Astrocyte (in vitro differentiated cells and primary cell): Measurements from ENCODE around the gene ADARB2.

Experiments used
- EZH2 ChIP-seq: IDR thresholded peaks from 2 replicates; pipeline ENCODE4 v1.6.1; 2012; ENCODE audit warnings: mild to moderate bottlenecking, low read length, inconsistent platforms; ENCODE audit not compliant: insufficient read depth
- TF ChIP-seq, protein P1 (sequence below): IDR thresholded peaks from 2 replicates; pipeline ENCODE4 v1.5.1; 2011; ENCODE audit warnings: low read depth, mild to moderate bottlenecking, inconsistent platforms, low read length, moderate library complexity; ENCODE audit not compliant: insufficient read depth

DNA sequence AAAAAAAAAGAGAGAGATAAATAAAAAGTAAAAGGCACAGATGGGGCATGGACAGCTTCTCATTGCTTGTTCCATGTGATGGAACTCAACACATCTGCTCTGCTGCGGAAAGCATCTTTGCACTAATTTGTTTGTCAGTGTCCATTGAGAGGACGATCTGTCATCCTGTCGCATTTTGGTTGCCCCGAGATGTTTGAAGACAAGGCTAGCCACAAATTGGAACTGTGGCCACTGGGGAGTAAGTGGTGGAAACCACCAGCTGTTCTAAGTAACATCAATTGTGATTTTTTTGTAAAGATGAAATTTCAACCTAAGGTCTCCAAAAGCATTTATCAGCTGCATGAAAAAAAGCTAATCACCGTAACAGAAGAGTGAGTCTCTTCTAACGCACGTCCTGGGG, 312.7 kb downstream of the ADARB2 start:
- TF ChIP-seq, protein P1, sequence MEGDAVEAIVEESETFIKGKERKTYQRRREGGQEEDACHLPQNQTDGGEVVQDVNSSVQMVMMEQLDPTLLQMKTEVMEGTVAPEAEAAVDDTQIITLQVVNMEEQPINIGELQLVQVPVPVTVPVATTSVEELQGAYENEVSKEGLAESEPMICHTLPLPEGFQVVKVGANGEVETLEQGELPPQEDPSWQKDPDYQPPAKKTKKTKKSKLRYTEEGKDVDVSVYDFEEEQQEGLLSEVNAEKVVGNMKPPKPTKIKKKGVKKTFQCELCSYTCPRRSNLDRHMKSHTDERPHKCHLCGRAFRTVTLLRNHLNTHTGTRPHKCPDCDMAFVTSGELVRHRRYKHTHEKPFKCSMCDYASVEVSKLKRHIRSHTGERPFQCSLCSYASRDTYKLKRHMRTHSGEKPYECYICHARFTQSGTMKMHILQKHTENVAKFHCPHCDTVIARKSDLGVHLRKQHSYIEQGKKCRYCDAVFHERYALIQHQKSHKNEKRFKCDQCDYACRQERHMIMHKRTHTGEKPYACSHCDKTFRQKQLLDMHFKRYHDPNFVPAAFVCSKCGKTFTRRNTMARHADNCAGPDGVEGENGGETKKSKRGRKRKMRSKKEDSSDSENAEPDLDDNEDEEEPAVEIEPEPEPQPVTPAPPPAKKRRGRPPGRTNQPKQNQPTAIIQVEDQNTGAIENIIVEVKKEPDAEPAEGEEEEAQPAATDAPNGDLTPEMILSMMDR: no peak
- TF ChIP-seq EZH2: no peak
